IMR-90 (cell line): ENCODE data around the gene RPS27A. TPM values are rescaled to one million over a fixed set of nuclear protein-coding genes. Genes with fewer than 3 reads are reported as not detected.

Source experiments
- ATAC-seq: fragments of 200-7000 bp; cut with Tn5 transposase; 2 replicates; pipeline ENCODE4 v1.9.1; 2020; ENCODE audit warnings: low read depth, mild to moderate bottlenecking, moderate library complexity
- BruUV-seq: library from RNA; stranded (reverse); fragments of 400-500 nt; replicated peaks from 2 replicates; lab custom pipeline; 2021; lab: Mats Ljungman, UMichigan
- CTCF ChIA-PET: fragments of 300-600 bp; formaldehyde crosslinking; extraction: SDS; loops from one replicate; lab custom pipeline; 2021; ENCODE audit warnings: antibody characterized with exemption; lab: Yijun Ruan, JAX
- POLR2A ChIA-PET: fragments of 300-600 bp; sonication (Branson Sonifier 250); formaldehyde crosslinking; loops from one replicate; lab custom pipeline; 2022; ENCODE audit warnings: antibody characterized with exemption; ENCODE audit not compliant: unreplicated experiment; lab: Charles Lee
- DNase-seq: peaks from one replicate; pipeline ENCODE4 v3.0.0; 2013
- H2AFZ ChIP-seq: replicated peaks from 2 replicates; pipeline ENCODE3; 2013; ENCODE audit warnings: low read length, mild to moderate bottlenecking; ENCODE audit not compliant: poor library complexity
- H2AK5ac ChIP-seq: 2 replicates; pipeline ENCODE4 v1.6.1; 2013; ENCODE audit warnings: low read depth, low read length, inconsistent platforms
- H2AK9ac ChIP-seq: replicated peaks from 2 replicates; pipeline ENCODE3; 2013; ENCODE audit warnings: mild to moderate bottlenecking, low read depth, low read length, moderate library complexity; ENCODE audit not compliant: poor library complexity
- H2BK120ac ChIP-seq: 2 replicates; pipeline ENCODE4 v1.6.1; 2013; ENCODE audit warnings: low read depth, low read length, inconsistent platforms
- H2BK15ac ChIP-seq: 3 replicates; pipeline ENCODE4 v1.6.1; 2013; ENCODE audit warnings: low read depth, low read length, inconsistent platforms
- H2BK20ac ChIP-seq: 2 replicates; pipeline ENCODE4 v1.6.1; 2013; ENCODE audit warnings: low read depth, mild to moderate bottlenecking, inconsistent platforms, low read length, moderate library complexity
- H2BK5ac ChIP-seq: 2 replicates; pipeline ENCODE4 v1.6.1; 2013; ENCODE audit warnings: mild to moderate bottlenecking, low read depth, low read length, inconsistent platforms; ENCODE audit not compliant: poor library complexity, severe bottlenecking
- H3K14ac ChIP-seq: replicated peaks from 2 replicates; pipeline ENCODE4 v1.6.1; 2013; ENCODE audit warnings: low read depth, low read length, inconsistent platforms
- H3K18ac ChIP-seq: 2 replicates; pipeline ENCODE4 v1.6.1; 2013; ENCODE audit warnings: low read depth, low read length, control low read depth
- H3K23ac ChIP-seq: 2 replicates; pipeline ENCODE4 v1.6.1; 2013; ENCODE audit warnings: low read depth, low read length, inconsistent platforms
- H3K27ac ChIP-seq: 2 replicates; pipeline ENCODE4 v1.5.1; 2013; ENCODE audit warnings: mild to moderate bottlenecking, control low read depth, low read length; ENCODE audit not compliant: insufficient read depth
- H3K27me3 ChIP-seq: 2 replicates; pipeline ENCODE4 v1.6.1; 2013; ENCODE audit warnings: low read length; ENCODE audit not compliant: control insufficient read depth, insufficient read depth
- H3K36me3 ChIP-seq: 2 replicates; pipeline ENCODE4 v1.6.1; 2013; ENCODE audit warnings: low read length, mixed read lengths; ENCODE audit not compliant: control insufficient read depth, insufficient read depth
- H3K4ac ChIP-seq: 2 replicates; pipeline ENCODE4 v1.6.1; 2013; ENCODE audit warnings: low read depth, low read length, inconsistent platforms
- H3K4me1 ChIP-seq: 2 replicates; pipeline ENCODE4 v1.6.1; 2013; ENCODE audit warnings: low read length, mixed read lengths; ENCODE audit not compliant: control insufficient read depth, insufficient read depth
- H3K4me2 ChIP-seq: 2 replicates; pipeline ENCODE4 v1.6.1; 2013; ENCODE audit warnings: low read depth, mild to moderate bottlenecking, control low read depth, low read length, moderate library complexity
- H3K4me3 ChIP-seq: 2 replicates; pipeline ENCODE4 v1.5.1; 2013; ENCODE audit warnings: low read depth, mild to moderate bottlenecking, control low read depth, low read length, moderate library complexity; ENCODE audit not compliant: insufficient read depth
- H3K56ac ChIP-seq: 2 replicates; pipeline ENCODE4 v1.6.1; 2013; ENCODE audit warnings: low read length, inconsistent platforms; ENCODE audit not compliant: insufficient read depth; ENCODE audit errors: extremely low read depth
- H3K79me1 ChIP-seq, 2 experiments: 2 replicates each; pipeline ENCODE4 v1.6.1; 2013; ENCODE audit warnings: low read length in 2 of 2, inconsistent platforms in 1 of 2, low read depth in 1 of 2
- H3K9ac ChIP-seq: 2 replicates; pipeline ENCODE4 v1.6.1; 2013; ENCODE audit warnings: low read depth, low read length, control low read depth
- H3K9me1 ChIP-seq: 2 replicates; pipeline ENCODE4 v1.6.1; 2013; ENCODE audit warnings: low read length, inconsistent platforms; ENCODE audit not compliant: insufficient read depth
- H3K9me3 ChIP-seq: 2 replicates; pipeline ENCODE4 v1.6.1; 2013; ENCODE audit warnings: low read length; ENCODE audit not compliant: control insufficient read depth, insufficient read depth
- H4K20me1 ChIP-seq: 2 replicates; pipeline ENCODE4 v1.6.1; 2013; ENCODE audit warnings: low read length, inconsistent platforms; ENCODE audit not compliant: insufficient read depth
- H4K5ac ChIP-seq: 2 replicates; pipeline ENCODE4 v1.6.1; 2013; ENCODE audit warnings: mild to moderate bottlenecking, low read depth, low read length, control low read depth
- H4K8ac ChIP-seq, 2 experiments: 2 replicates each; pipeline ENCODE4 v1.6.1; 2013; ENCODE audit warnings: low read depth in 2 of 2, low read length in 2 of 2, control low read depth in 1 of 2, inconsistent platforms in 1 of 2
- H4K91ac ChIP-seq: 2 replicates; pipeline ENCODE4 v1.6.1; 2013; ENCODE audit warnings: low read depth, low read length, inconsistent platforms; ENCODE audit not compliant: insufficient read depth
- POLR2A ChIP-seq: IDR thresholded peaks from 2 replicates; pipeline ENCODE4 v1.6.1; 2012; ENCODE audit warnings: mild to moderate bottlenecking, low read depth, low read length
- RAD21 ChIP-seq: IDR thresholded peaks from 2 replicates; pipeline ENCODE4 v1.6.1; 2012; ENCODE audit warnings: low read length, improper control_type of control experiment
- RCOR1 ChIP-seq: IDR thresholded peaks from 2 replicates; pipeline ENCODE4 v1.6.1; 2012; ENCODE audit warnings: mild to moderate bottlenecking, low read length, improper control_type of control experiment; ENCODE audit not compliant: insufficient replicate concordance
- WGBS, 2 experiments: methylation state at CpG; one replicate each; pipeline versions ENCODE4 v1.1.5 to v1.1.7; 2013; ENCODE audit warnings: missing lambda C conversion rate in 2 of 2; ENCODE audit not compliant: insufficient read length in 1 of 2; ENCODE audit errors: extremely low coverage in 2 of 2; 5-methylcytosine and 5-hydroxymethylcytosine counted together
- dilution Hi-C: fragments of 300-500 bp; cut with HindIII; formaldehyde crosslinking; loops from one replicate; pipeline ENCODE4 v1.14.3; 2018; ENCODE audit warnings: low sequenced_read_pairs; ENCODE audit not compliant: unreplicated experiment
- in situ Hi-C: fragments of 300-500 bp; cut with MboI; formaldehyde crosslinking; loops from 3 replicates; pipeline ENCODE4 v1.14.3; 2019; ENCODE audit warnings: low sequenced_read_pairs, inconsistent platforms, mixed read lengths
- intact Hi-C: fragments of 100-400 bp; cut with micrococcal nuclease; formaldehyde crosslinking; loops from 2 replicates; pipeline ENCODE4 v1.10.0; 2022
- polyA plus RNA-seq, 3 experiments: library from polyadenylated mRNA; depleted of rRNA; stranded (reverse); fragments of >200 nt; gene quantifications; 2 replicates each; pipeline ENCODE4 v1.2.3, GENCODE V29; 2012; ENCODE audit warnings: low replicate concordance in 1 of 3
- total RNA-seq: library from RNA; depleted of rRNA; stranded (reverse); fragments of >200 nt; gene quantifications from 2 replicates; pipeline ENCODE4 v1.2.3, GENCODE V29; 2012

Gene RPS27A
- total and polyA plus RNA-seq, 2 of the 4 experiments (the other 2 are of a cell fraction) = 496 to 1,421 TPM

GRCh38 chr2:55235724-55236538 lies 3.4 kb downstream of the RPS27A start:
- H2BK5ac ChIP-seq = no peak overlapping the region
- H3K36me3 ChIP-seq = peaks cover 29% of the 10 kb centered on the region
- H3K14ac ChIP-seq = no peak overlapping the region
- H3K4me3 ChIP-seq = no peak overlapping the region
- DNase-seq (no peak), ATAC-seq (no peak)
- no peak overlapping the region for H4K91ac ChIP-seq
- H4K5ac ChIP-seq = no peak overlapping the region
- H3K9me3 ChIP-seq = no peaks in the 10 kb centered on the region
- intact Hi-C loops (no loop called here), in situ Hi-C loops (no loop called here), dilution Hi-C loops (no loop called here)
- no peaks in the 10 kb centered on the region for H3K27me3 ChIP-seq
- no CpG with 5 or more reads among the region's 3 CpGs for WGBS, 2 experiments
- H2BK20ac ChIP-seq = no peak overlapping the region
- no peak overlapping the region for H3K18ac ChIP-seq
- H3K23ac ChIP-seq = no peak overlapping the region
- no peak overlapping the region for H2BK120ac ChIP-seq
- no peak overlapping the region for H3K27ac ChIP-seq
- H3K4ac ChIP-seq = no peak overlapping the region
- H3K4me2 ChIP-seq = no peak overlapping the region
- H3K56ac ChIP-seq = no peak overlapping the region
- TF ChIP-seq RAD21 (no peak), RCOR1 (no peak), POLR2A (peak; percentile 36; the same call in 1 of the 2 replicates)
- no peaks in the 10 kb centered on the region; the same call in 1 of the 2 replicates for H3K9me1 ChIP-seq
- H4K8ac ChIP-seq = no peak overlapping the region
- H4K20me1 ChIP-seq = peaks cover 26% of the 10 kb centered on the region; the same call in 1 of the 2 replicates
- H3K79me1 ChIP-seq = peaks cover 20 to 47% of the 10 kb centered on the region in 2 experiments
- H3K9ac ChIP-seq = no peak overlapping the region
- no peak overlapping the region for H2AFZ ChIP-seq
- POLR2A ChIA-PET = no interaction called here
- CTCF ChIA-PET = no interaction called here
- H2BK15ac ChIP-seq = no peak overlapping the region
- H2AK9ac ChIP-seq = no peak overlapping the region
- no peak overlapping the region for H2AK5ac ChIP-seq
- BruUV-seq = no TSS peak
- no peaks in the 10 kb centered on the region for H3K4me1 ChIP-seq
